ENCODE measurements around the gene TRAPPC11. TPM values are rescaled to one million over a fixed set of nuclear protein-coding genes. Genes with fewer than 3 reads are reported as not detected.

The TRAPPC11 gene
- total and polyA plus RNA-seq, 2 of the 4 experiments (the other 2 are of a cell fraction) = 25.3 to 56.8 TPM

- ChIA-PET CTCF (interaction anchor here (1.3 kb wide), 1 partner anchor 21 kb away, joined by 3 read pairs; no protein-coding TSS in a partner anchor), POLR2A (ENCODE audit: unreplicated experiment) (no interaction called here)
- no peak overlapping the region for H3K4me2 ChIP-seq (ENCODE audit: low read depth, low read length)
- H3K18ac ChIP-seq (ENCODE audit: low read depth, low read length) = no peak overlapping the region
- intact Hi-C loops (cut with micrococcal nuclease) = no loop called here
- no peaks in the 10 kb centered on the region for H3K27me3 ChIP-seq (ENCODE audit: control insufficient read depth, insufficient read depth, low read length)
- H2AK5ac ChIP-seq (ENCODE audit: low read depth, low read length) = no peak overlapping the region
- no peak overlapping the region for H4K5ac ChIP-seq (ENCODE audit: low read depth, low read length)
- in situ Hi-C loops (cut with MboI; ENCODE audit: low sequenced_read_pairs) = no loop called here
- no peak overlapping the region for H3K14ac ChIP-seq (replicated peaks; ENCODE audit: low read depth, low read length)
- no peak overlapping the region for H4K91ac ChIP-seq (ENCODE audit: insufficient read depth, low read depth, low read length)
- H3K79me1 ChIP-seq (ENCODE audit: low read depth in 1 of 2, low read length in 2 of 2) = no peaks in the 10 kb centered on the region; a peak in 1 of 4 replicates
- H4K20me1 ChIP-seq (ENCODE audit: insufficient read depth, low read length) = no peaks in the 10 kb centered on the region
- no peaks in the 10 kb centered on the region for H3K4me1 ChIP-seq (ENCODE audit: control insufficient read depth, insufficient read depth, low read length)
- no peak overlapping the region for H2AFZ ChIP-seq (replicated peaks; ENCODE audit: low read length, poor library complexity)
- H3K9me1 ChIP-seq (ENCODE audit: insufficient read depth, low read length) = no peaks in the 10 kb centered on the region
- H2BK120ac ChIP-seq (ENCODE audit: low read depth, low read length) = no peak overlapping the region
- H2BK15ac ChIP-seq (ENCODE audit: low read depth, low read length) = no peak overlapping the region
- no TSS peak for BruUV-seq (replicated peaks)
- no peak for DNase-seq
- no peak overlapping the region for H3K9ac ChIP-seq (ENCODE audit: low read depth, low read length)
- H3K4me3 ChIP-seq (ENCODE audit: insufficient read depth, low read depth, low read length) = no peak overlapping the region
- peaks cover 32% of the 10 kb centered on the region for H3K36me3 ChIP-seq (ENCODE audit: control insufficient read depth, insufficient read depth, low read length)
- H2BK5ac ChIP-seq (ENCODE audit: low read depth, low read length, poor library complexity, severe bottlenecking) = no peak overlapping the region
- ATAC-seq (ENCODE audit: low read depth) = no peak
- H3K56ac ChIP-seq (ENCODE audit: extremely low read depth, insufficient read depth, low read length) = no peak overlapping the region
- H2BK20ac ChIP-seq (ENCODE audit: low read depth, low read length) = no peak overlapping the region
- H3K9me3 ChIP-seq (ENCODE audit: control insufficient read depth, insufficient read depth, low read length) = no peaks in the 10 kb centered on the region
- no peak overlapping the region for H3K23ac ChIP-seq (ENCODE audit: low read depth, low read length)
- no peak overlapping the region for H2AK9ac ChIP-seq (replicated peaks; ENCODE audit: low read depth, low read length, poor library complexity)
- H3K27ac ChIP-seq (ENCODE audit: insufficient read depth, low read length) = no peak overlapping the region
- H3K4ac ChIP-seq (ENCODE audit: low read depth, low read length) = no peak overlapping the region
- no peak for TF ChIP-seq ELK1 (IDR thresholded peaks at IDR 0.05; ENCODE audit: borderline replicate concordance, low read depth, low read length)
- no peak for TF ChIP-seq NFE2L2 (IDR thresholded peaks at IDR 0.05; ENCODE audit: low read depth, low read length)
- TF ChIP-seq BHLHE40 (IDR thresholded peaks at IDR 0.05; ENCODE audit: low read depth, low read length) = no peak
- TF ChIP-seq CEBPB (IDR thresholded peaks at IDR 0.05; ENCODE audit: low read depth, low read length) = no peak
- no peak for TF ChIP-seq MAFK (IDR thresholded peaks at IDR 0.05; ENCODE audit: low read depth, low read length)
- TF ChIP-seq SMC3 (IDR thresholded peaks at IDR 0.05; ENCODE audit: low read depth, low read length) = no peak
- TF ChIP-seq FOS (IDR thresholded peaks at IDR 0.05; ENCODE audit: low read depth, low read length) = no peak
- no peak for TF ChIP-seq USF2 (IDR thresholded peaks at IDR 0.05; ENCODE audit: low read depth, low read length)
- TF ChIP-seq RCOR1 (IDR thresholded peaks at IDR 0.05; ENCODE audit: insufficient replicate concordance, low read length) = no peak
- no peak for TF ChIP-seq RAD21 (IDR thresholded peaks at IDR 0.05; ENCODE audit: low read length)
- TF ChIP-seq CHD1 (IDR thresholded peaks at IDR 0.05; ENCODE audit: low read depth, low read length) = no peak
- no peak for TF ChIP-seq RFX5 (IDR thresholded peaks at IDR 0.05; ENCODE audit: low read depth, low read length)
- TF ChIP-seq CTCF (conservative IDR thresholded peaks at IDR 0.05; ENCODE audit: low read depth, low read length) = no peak
- TF ChIP-seq MXI1 (IDR thresholded peaks at IDR 0.05; ENCODE audit: borderline replicate concordance, low read depth, low read length) = no peak
- TF ChIP-seq POLR2A (IDR thresholded peaks at IDR 0.05; ENCODE audit: low read depth, low read length) = no peak
- no peak for TF ChIP-seq MAZ (IDR thresholded peaks at IDR 0.05; ENCODE audit: borderline replicate concordance, low read depth, low read length)
- H4K8ac ChIP-seq (ENCODE audit: low read depth in 2 of 2, low read length in 2 of 2) = no peak overlapping the region
- dilution Hi-C loops (cut with HindIII; ENCODE audit: low sequenced_read_pairs, unreplicated experiment) = no loop called here
Observed at GRCh38 chr4:183691006-183691405, 31.9 kb downstream of the TRAPPC11 start.
